Measurements from ENCODE around the gene UHMK1.
A peak's percentile ranks its signal among the peaks of the same experiment; 100 is the strongest.

UHMK1 gene

DNA sequence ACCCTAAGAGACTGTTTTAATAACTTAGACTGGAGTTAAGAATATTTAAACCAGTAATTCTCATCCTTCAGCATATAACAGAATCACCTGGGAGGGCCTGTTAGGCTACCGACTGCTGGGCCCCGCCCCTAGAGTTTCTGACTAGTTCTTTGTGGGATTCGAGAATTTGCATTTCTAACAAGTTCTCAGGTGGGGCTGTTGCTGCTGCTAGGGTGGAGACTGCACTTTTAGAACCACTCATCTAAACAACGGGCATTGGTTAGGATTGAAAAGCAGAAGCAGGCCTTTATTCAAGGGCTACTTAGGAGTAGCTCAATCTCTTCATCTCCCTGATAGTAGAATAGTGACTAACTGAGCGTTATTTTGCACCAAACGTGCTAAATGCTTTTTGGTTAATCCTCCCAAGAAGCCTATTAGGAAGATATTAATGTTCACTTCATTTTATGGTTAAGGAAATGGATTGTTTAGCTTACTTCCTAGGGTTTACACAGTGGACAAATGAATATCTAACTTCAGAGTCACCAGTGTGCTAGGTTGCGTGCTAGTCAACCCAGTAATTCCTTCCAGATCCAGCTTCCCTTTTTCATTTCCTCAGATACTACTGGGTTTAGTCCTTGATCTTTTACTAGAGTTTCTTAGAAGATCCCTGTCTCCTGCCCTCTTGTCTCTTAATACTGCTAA lies 32.8 kb downstream of the UHMK1 start:
- no peak for DNase-seq (ENCODE audit: low spot score)

- DNase-seq (ENCODE audit: low spot score), result no peak
Observed at GRCh38 chr1:162530988-162531319, 33.3 kb downstream of the UHMK1 start.

- DNase-seq (ENCODE audit: low spot score), result no peak
Observed at GRCh38 chr1:162535501-162535900, 37.9 kb downstream of the UHMK1 start.

- no peak for DNase-seq (ENCODE audit: low spot score)
Observed at GRCh38 chr1:162536511-162536910, 38.9 kb downstream of the UHMK1 start.

DNA sequence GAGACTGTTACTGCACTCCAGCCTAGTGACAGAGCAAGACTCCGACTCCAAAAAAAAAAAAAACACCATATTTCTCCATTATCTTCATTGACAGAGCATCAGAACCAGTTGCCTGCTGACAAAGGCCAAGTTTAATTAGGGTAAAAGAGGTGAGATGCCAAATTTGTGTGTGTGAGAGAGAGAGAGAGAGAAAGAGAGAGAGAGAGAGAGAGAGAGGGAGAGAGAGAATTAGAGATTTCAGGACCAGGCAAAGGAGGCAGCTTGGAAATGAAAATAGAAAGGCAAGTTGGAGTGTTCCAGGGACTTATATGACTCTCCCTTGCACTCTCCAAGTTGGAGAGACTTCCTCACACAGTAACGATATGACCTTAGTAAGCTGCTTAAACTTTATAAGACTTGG lies 39.6 kb downstream of the UHMK1 start:
- no peak for DNase-seq (ENCODE audit: low spot score)

- DNase-seq (ENCODE audit: low spot score), result no peak
Observed at GRCh38 chr1:162538815-162539431, 41.3 kb downstream of the UHMK1 start.

GRCh38 chr1:162541619-162542141 lies 44.1 kb downstream of the UHMK1 start:
- no peak for DNase-seq (ENCODE audit: low spot score)

GRCh38 chr1:162543228-162543627 lies 45.6 kb downstream of the UHMK1 start:
- DNase-seq (ENCODE audit: low spot score), result no peak

DNA sequence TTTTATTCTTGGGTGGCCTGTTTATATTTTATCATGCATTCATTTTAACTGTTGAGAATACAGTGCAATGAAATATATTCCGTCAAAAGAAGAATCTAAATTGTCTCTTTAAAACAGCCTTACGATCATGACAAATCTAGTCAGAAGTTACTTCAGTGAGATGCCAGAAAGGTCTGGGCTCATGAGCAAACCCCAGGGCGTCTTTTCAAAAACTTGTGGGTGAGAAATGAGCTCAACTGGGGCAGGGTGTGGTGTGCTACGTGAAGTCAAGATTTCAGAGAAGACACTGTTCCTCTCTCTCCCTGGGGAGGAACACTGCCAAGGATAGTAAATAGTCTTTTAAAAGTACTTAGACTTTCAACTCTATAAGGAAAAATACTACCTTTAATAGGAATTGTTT lies 50.6 kb downstream of the UHMK1 start:
- no peak for DNase-seq (ENCODE audit: low spot score)

DNA sequence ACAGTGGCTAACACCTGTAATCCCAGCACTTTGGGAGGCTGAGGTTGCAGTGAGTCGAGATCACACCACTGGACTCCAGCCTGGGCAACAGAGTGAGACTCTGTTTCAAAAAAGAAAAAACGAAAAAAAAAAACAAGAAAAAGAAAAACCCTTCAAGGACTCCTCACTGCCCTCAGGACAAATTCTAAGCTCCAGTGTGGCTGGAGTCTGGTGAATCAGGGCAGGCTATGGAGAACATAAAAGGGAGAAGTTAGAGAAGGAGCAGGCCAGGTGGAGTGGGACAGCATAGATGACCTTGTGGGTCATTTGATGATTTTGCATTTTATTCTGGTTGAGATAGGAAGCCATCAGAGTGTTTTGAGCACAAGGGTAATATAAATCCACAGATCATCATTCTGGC lies 51.4 kb downstream of the UHMK1 start:
- DNase-seq (ENCODE audit: low spot score), result no peak

GRCh38 chr1:162550925-162551324 lies 53.3 kb downstream of the UHMK1 start:
- no peak for DNase-seq (ENCODE audit: low spot score)

GRCh38 chr1:162551969-162552683 lies 54.5 kb downstream of the UHMK1 start:
- DNase-seq (ENCODE audit: low spot score), result no peak

GRCh38 chr1:162552684-162553252 lies 55.1 kb downstream of the UHMK1 start:
- DNase-seq (ENCODE audit: low spot score), result no peak

DNA sequence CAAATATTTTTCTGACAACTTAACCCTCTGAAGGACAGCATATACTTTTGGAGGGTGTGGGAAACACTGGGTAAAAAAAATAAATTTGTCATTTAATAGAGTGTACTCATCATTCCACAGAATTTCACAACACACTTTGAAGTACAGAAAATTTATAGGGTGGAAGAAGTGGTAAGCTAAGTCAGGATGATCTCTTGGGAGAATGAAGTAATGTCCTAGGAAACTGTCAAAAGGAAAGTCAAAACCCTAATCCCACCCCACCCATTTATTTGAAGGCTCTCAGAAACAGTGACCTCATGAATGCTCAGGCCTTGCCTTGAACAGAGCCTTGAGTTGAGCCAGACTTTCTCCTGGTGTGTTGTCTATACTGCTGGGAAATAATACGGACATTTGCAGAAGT lies 56.6 kb downstream of the UHMK1 start:
- DNase-seq (ENCODE audit: low spot score), result no peak

DNA sequence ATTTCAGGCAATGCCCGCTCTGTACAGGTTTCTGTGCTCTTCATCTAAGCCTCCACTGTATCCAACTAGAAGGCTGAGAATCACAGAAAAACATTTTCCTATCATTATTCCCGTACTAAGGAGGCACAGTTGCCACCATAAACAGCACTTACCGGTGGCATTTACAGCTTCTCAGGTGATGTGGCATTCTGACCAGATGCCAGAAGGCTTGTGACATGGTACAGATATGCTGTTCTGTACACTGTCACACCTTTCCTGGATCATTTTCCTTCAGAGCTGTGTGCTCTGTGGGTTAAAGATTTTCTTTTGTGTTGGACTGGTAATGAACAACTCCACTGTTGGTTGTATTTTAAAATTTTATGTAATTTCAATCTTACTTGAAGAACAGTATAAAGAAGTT lies 59.9 kb downstream of the UHMK1 start:
- no peak for DNase-seq (ENCODE audit: low spot score)

- DNase-seq (ENCODE audit: low spot score), result peak; percentile 46
Observed at GRCh38 chr1:162560303-162561036, 62.9 kb downstream of the UHMK1 start.

DNA sequence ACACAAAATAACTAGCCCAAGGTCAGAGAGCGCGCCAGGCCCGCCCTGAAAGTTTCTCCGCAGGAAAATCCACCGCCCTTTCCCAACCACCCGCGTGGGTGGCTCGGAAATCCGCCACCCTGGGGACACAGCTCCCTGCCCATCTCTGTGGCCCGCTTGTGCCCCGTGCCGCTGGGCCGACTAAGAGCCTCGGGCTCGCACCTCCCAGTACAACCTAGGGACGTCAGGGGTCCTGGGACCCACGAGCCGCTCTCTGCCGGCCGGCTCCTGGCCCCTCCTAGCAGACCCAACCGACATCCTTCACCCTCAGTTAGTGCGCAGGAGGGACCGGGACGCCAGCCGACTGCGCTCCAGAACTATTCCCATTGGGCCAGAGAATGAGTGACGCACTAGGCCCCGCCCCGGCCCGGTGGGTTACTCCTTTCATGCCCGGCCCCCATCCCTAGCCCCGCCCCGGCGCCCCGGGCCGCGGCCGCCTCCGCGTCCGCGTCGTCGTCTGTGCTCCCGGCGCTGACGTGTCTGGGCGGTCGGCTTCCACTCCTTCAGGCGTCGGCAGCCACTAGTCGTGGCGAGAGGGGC lies 63.5 kb downstream of the UHMK1 start:
- peak; percentile 65 for DNase-seq (ENCODE audit: low spot score)

DNA sequence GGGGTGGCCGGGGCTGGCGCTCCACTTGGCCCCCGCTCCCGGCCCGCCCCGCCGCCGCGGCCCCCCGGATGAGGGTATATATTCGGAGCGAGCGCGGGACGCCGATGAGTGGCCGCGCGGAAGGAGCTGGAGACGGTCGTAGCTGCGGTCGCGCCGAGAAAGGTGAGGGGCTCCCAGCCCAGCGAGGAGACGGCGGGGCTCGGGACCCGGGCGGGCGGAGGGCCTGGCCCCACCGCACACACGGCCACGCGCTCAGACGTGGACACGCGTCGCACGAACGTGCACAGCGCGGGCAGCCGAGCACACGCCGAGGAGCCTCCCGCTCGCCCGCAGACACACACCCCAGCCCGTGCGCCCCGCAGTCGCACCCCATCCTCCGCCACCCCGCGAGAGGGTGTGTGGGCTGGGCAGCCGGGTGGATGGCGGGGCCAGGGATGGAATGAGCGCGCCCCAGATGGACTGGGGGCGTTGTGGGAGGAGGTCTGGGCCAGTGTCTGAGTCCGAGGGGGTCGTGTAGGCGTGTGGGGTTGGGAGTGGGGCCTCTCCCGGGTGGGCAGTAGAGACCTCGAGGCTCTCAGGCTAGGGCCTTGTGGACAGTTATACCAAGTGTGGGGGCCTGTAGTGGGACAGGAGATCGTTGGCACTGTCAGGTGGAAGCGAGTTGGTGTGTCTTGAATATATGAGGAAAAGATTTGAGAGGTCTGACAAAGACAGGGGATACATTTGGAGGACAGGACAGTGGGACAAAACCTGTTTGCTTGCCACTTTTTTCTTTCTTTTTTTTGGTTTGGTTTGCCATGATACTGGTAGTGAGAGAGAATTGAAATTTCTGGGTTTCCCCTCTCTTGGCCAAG lies 64.2 kb downstream of the UHMK1 start, which contains the start of gene UAP1:
TSS of gene UAP1 (plus strand) at position 107 of the 854 bp plus-strand sequence. CDS start 4,347 bp downstream, outside the sequence.
- no peak for DNase-seq (ENCODE audit: low spot score)

GRCh38 chr1:162562470-162562828 lies 64.8 kb downstream of the UHMK1 start:
- no peak for DNase-seq (ENCODE audit: low spot score)

DNA sequence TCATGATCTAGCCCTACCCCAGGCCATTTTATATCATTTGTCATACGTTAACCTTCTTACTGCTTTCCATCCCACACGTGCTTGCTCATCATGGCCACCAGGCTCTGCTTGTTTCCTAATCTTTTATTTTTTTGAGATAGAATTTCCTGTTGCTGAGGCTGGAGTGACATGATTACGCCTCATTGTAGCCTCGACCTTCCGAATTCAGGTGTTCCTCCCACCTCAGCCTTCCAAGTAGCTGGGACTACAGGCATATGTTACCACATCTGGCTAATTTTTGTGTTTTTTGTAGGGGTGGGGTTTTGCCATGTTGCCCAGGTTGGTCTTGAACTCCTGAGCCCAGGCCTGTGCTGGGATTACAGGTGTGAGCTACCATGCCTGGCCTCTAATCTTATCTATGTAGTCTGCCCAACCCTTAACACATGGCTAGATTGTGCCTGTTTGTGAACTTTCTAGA lies 67.2 kb downstream of the UHMK1 start:
- no peak for DNase-seq (ENCODE audit: low spot score)

DNA sequence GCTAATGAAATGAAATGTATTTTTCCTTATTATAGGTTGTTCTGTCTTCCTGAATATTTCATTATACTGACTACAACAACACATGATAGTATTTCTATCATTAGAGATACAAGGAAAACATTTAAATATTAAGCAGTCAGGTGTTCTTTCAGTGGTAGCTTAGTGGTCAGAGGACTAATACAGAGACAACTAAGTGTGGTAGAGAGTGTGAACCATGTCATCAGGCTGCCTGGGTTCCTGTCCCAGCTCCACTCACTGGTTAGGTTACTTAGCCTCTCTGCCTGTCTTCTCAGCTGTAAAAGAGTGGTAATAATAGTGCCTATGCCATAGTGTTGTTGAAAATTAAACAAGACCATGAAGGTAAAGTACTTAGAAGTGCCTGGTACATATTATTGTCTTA lies 67.8 kb downstream of the UHMK1 start:
- DNase-seq (ENCODE audit: low spot score), result no peak

All from HuH-7.5 (cell line).